Epidermal melanocyte (primary cell): ENCODE results near the gene MAGEA9B.
"Not testable (repeated sequence)": the region's sequence is repeated elsewhere in the genome, so short reads cannot be mapped to it uniquely, and the experiment has no call there.

Experiments used
- DNase-seq: peaks from one replicate; pipeline ENCODE4 v3.0.0; 2011; ENCODE audit warnings: low spot score; ENCODE audit not compliant: insufficient read length

Gene MAGEA9B

GRCh38 chrX:149572743-149573142 is 14.5 kb downstream of the MAGEA9B start:
- no peak for DNase-seq

GRCh38 chrX:149571770-149572169 is 15.5 kb downstream of the MAGEA9B start:
- DNase-seq = no peak

GRCh38 chrX:149570668-149571067 is 16.6 kb downstream of the MAGEA9B start:
- peak; percentile 28 for DNase-seq

GRCh38 chrX:149569770-149570169 is 17.5 kb downstream of the MAGEA9B start:
- DNase-seq = no peak

- no peak for DNase-seq
These were observed 18.5 kb downstream of the MAGEA9B start for GRCh38 chrX:149568701-149569296.

GRCh38 chrX:149567621-149568417 is 19.4 kb downstream of the MAGEA9B start:
- DNase-seq = no peak

GRCh38 chrX:149563359-149563758 is 23.9 kb downstream of the MAGEA9B start:
- DNase-seq = no peak

- not testable (repeated sequence) for DNase-seq
These were observed 32.0 kb downstream of the MAGEA9B start for GRCh38 chrX:149555251-149555650.

GRCh38 chrX:149551939-149552248 is 35.4 kb downstream of the MAGEA9B start:
- DNase-seq = not testable (repeated sequence)

- DNase-seq = not testable (repeated sequence)
These were observed 35.9 kb downstream of the MAGEA9B start for GRCh38 chrX:149551245-149551938.

- DNase-seq = not testable (repeated sequence)
These were observed 36.8 kb downstream of the MAGEA9B start for GRCh38 chrX:149550454-149550853.

GRCh38 chrX:149549701-149550100 is 37.6 kb downstream of the MAGEA9B start, which contains the start of gene HSFX3:
TSS of gene HSFX3 (minus strand) at chrX:149549924. CDS start at chrX:149549852, 72 bp downstream.
- not testable (repeated sequence) for DNase-seq

GRCh38 chrX:149547782-149548181 is 39.5 kb downstream of the MAGEA9B start:
- not testable (repeated sequence) for DNase-seq

GRCh38 chrX:149546962-149547361 is 40.3 kb downstream of the MAGEA9B start:
- DNase-seq = not testable (repeated sequence)

GRCh38 chrX:149545545-149546543 is 41.4 kb downstream of the MAGEA9B start:
- not testable (repeated sequence) for DNase-seq

GRCh38 chrX:149541521-149542047 is 45.7 kb downstream of the MAGEA9B start:
- no peak for DNase-seq

GRCh38 chrX:149540621-149541520 is 46.4 kb downstream of the MAGEA9B start, which contains the start of gene EOLA1:
TSS of gene EOLA1 (plus strand) at chrX:149541012. CDS start at chrX:149545631, 4,619 bp downstream.
- no peak for DNase-seq

GRCh38 chrX:149540131-149540620 is 47.1 kb downstream of the MAGEA9B start:
- peak; percentile 19 for DNase-seq
